NCI-H524 (cell line): ENCODE results near the gene WDR86.

Experiments used
- DNase-seq, 2 experiments: peaks; one replicate each; lab custom pipeline; 2025; lab: John Stamatoyannopoulos, UW

The WDR86 gene

GRCh38 chr7:151439855-151440798, 30.3 kb upstream of the WDR86 start, which contains the start of gene CRYGN:
Gene CRYGN (minus strand): TSS chr7:151440141. CDS start chr7:151439917, 224 bp downstream.
- peak in 1 of 2 experiments; percentile 24 for DNase-seq

GRCh38 chr7:151438864-151439601, 29.2 kb upstream of the WDR86 start:
- DNase-seq, result no peak

GRCh38 chr7:151437866-151438516, 28.2 kb upstream of the WDR86 start:
- DNase-seq, result no peak

GRCh38 chr7:151437159-151437553, 27.3 kb upstream of the WDR86 start:
- no peak for DNase-seq

- no peak for DNase-seq
Observed at GRCh38 chr7:151436446-151437158, 26.8 kb upstream of the WDR86 start.

- DNase-seq, result no peak
Observed at GRCh38 chr7:151435971-151436370, 26.1 kb upstream of the WDR86 start.

- no peak for DNase-seq
Observed at GRCh38 chr7:151435103-151435916, 25.5 kb upstream of the WDR86 start.

- no peak for DNase-seq
Observed at GRCh38 chr7:151434549-151434948, 24.7 kb upstream of the WDR86 start.

GRCh38 chr7:151433721-151434400, 24.0 kb upstream of the WDR86 start:
- no peak for DNase-seq

GRCh38 chr7:151432658-151433521, 23.1 kb upstream of the WDR86 start:
- DNase-seq, result no peak

- DNase-seq, result no peak
Observed at GRCh38 chr7:151431768-151432311, 22.0 kb upstream of the WDR86 start.

- DNase-seq, result no peak
Observed at GRCh38 chr7:151431281-151431767, 21.5 kb upstream of the WDR86 start.

GRCh38 chr7:151430391-151431205, 20.8 kb upstream of the WDR86 start:
- no peak for DNase-seq

- peak in 1 of 2 experiments; percentile 9 for DNase-seq
Observed at GRCh38 chr7:151429560-151430331, 19.9 kb upstream of the WDR86 start.

GRCh38 chr7:151429237-151429559, 19.4 kb upstream of the WDR86 start:
- no peak for DNase-seq

- peak; percentile 83 for DNase-seq
Observed at GRCh38 chr7:151428378-151429236, 18.8 kb upstream of the WDR86 start.
